T-helper 22 cell (primary cell): ENCODE results near the gene TMEM175.

Source experiments
- DNase-seq: peaks from one replicate; pipeline ENCODE4 v3.0.0-alpha.2; 2020; ENCODE audit warnings: low read depth

TMEM175 gene

GRCh38 chr4:1003271-1004070 lies 71.2 kb downstream of the TMEM175 start:
- DNase-seq, result no peak

- DNase-seq, result no peak
Observed at GRCh38 chr4:1004071-1004418, 71.8 kb downstream of the TMEM175 start.

- DNase-seq, result no peak
Observed at GRCh38 chr4:1004557-1005485, 72.6 kb downstream of the TMEM175 start.

- no peak for DNase-seq
Observed at GRCh38 chr4:1006856-1007255, 74.6 kb downstream of the TMEM175 start.
